Measurements from ENCODE around the gene ARHGAP21.
A peak's percentile ranks its signal among the peaks of the same experiment; 100 is the strongest.
"Not testable (repeated sequence)": the region's sequence is repeated elsewhere in the genome, so short reads cannot be mapped to it uniquely, and the experiment has no call there.

The ARHGAP21 gene

DNA sequence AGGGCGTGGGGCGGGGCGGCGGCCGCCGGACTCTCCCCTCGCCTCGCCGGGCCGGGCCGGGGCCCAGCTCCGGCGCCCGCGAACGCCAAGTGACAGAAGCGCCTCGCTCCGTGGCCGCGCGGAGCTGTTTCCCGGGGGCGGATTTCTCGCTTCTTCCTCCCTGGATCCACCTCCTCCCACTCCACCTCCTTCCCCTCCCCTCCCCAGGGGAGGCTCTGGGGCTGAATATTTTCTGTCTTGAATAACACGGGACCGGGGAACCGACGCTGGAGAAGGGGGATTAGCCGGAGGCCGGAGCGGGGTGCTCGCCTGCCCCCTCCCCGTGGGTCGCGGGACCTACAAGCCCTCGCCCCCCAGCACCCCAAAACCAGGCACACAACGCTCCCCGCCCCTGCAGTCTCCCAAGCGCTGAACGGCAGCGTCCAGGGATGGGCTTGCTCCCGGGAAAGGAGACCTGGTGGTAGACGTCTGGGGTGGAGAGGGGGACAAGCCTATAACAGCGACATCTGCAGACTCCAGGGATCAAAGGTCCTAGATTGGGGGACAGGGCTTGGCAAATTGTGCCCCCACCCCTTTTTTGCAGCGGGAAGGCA is at the start of gene ARHGAP21:
Gene ARHGAP21 (minus strand): TSS at position 100 of the 593 bp plus-strand sequence. CDS start 1,988 bp downstream, outside the sequence.
- peak; percentile 80 for DNase-seq

DNA sequence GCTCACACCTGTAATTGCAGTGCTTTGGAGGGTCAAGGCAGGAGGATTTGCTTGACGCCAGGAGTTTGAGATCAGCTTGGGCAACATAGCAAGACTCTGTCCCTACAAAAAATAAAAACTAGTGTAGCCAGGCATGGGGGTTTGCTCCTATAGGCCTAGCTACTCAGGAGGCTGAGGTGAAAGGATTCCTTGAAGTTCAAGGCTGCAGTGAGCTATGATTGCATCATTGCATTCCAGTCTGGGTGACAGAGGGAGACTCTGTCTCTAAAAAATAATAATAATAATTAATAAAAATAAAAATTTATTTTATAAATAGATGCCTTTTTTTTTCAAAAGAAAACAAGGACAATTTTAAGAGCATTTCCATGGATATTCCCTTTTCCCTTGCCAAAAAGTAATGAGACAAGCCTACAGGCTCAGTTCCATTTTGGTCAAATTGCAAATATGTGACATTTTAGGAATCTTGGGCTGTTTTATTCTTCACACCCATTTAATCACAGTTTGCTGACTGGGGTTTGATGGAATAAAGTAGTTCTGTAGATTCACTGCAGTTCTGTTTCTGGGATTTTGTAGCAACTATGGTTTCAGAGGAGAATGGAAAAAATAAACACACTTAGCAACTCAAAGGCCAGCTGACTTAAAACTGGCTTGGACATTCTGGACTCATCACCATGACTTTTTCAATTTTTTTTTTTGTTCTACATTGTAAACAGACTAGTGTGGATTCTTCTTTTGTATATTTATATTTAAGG is 48.4 kb upstream of the ARHGAP21 start:
- no peak for DNase-seq

DNA sequence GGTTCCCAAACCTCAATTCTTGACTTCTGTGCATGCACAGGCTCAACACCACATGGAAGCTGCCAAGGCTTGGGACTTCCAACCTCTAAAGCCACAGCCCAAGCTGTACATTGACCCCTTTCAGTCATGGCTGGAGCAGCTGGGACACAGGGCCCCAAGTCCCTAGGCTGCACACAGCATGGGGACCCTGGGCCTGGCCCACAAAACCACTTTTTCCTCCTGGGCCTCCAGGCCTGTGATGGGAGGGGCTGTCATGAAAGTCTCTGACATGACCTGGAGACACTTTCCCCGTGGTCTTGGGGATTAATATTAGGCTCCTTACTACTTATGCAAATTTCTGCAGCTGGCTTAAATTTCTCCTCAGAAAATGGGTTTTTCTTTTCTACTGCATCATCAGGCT is 41.3 kb upstream of the ARHGAP21 start:
- not testable (repeated sequence) for DNase-seq

DNA sequence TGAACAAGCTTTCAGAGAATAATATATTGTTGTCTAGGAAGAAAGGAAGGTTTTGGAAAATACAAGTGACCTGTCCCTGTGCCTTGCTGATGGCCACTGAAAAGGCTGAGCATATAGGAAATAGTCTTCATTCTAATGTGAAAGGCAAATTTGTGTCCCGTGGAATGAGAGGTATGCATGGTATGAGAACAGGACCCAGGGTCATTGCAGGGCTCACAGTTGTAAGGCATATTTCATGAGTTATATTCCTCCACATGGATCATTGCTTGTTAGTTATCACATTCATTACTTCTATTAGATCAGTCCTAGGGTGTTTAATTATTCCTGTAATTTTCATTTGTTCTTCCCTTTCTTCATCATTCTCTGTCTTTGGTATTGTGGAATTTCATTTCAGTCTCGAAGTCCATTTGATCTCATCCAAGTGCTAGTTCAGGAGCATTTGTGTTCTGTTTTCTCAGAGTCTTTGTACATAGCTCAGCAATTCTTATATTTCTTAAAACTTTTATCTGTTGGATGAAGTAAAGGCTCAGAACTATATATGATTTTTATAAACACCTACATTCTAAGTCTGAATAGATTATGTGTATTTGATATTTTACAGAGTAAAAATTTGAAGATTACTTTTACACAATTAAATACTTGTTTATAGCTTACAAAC is 39.4 kb upstream of the ARHGAP21 start:
- DNase-seq, result no peak

DNA sequence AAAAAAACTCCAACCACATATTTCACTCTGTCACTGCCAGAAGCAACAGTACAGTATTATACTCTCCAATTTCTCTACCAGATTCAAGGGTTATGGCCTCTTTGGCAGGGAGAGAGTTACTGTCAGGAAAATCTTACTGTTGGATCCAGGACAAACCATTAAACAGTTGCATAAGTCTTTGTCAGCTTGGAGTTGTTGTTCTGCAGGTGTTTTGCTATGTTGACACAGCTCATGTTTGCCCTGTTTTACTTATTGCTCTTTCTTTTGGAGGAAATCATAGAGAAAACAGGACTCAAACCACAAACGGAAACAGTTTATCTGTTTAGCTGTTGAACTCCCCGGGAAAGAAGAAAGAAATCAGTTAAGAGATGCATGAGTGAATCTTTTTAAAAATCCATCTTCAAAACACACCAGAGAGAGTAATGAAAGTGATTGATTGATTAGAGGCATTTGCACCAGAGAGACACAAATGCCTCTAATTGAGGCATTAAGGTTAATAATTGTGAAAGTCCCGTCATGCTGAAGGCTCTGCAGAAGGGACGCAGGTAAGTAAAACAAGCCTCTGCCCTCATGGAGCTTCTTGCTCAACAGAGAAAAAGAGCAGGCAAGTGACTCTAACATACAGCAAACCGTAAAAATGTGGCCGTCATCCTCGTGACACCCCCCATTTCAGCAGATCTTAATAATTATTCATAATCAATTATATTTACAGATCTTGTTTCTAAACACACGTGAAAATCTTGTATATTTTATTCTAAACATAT is 38.7 kb upstream of the ARHGAP21 start:
- no peak for DNase-seq

DNA sequence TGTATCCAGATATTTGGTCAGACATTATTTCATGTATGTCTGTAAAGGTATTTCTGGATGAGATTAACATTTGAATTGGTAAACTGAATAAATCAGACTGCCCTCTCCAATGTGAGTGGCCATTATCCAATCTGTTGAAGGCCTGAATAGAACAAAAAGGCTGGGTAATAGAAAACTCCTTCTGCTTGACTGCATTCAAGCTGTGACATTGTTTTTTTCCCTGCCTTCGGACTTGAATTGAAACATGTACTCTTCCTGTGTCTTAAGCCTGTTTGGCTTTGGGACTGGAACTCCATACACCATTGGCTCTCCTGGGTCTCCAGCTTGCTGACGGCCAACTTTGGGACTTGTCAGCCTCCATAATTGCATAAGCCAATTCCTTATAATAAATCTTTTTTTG is 36.0 kb upstream of the ARHGAP21 start:
- DNase-seq, result no peak

DNA sequence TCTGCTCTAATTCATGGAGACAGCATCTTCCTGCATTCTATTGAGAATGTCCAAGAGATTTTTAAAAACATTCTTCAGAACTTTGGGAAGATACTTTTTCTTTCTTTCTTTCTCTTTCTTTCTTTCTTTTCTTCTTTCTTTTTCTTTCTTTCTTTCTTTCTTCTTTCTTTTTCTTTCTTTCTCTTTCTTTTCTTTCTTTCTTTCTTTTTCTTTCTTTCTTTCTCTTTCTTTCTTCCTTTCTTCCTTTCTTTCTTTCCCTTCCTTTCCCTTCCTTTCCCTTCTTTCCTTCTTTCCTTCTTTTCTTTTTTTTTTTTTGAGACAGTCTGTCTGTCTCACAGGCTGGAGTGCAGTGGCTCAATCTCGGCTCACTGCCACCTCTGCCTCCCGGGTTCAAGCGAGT is 34.6 kb upstream of the ARHGAP21 start:
- not testable (repeated sequence) for DNase-seq

DNA sequence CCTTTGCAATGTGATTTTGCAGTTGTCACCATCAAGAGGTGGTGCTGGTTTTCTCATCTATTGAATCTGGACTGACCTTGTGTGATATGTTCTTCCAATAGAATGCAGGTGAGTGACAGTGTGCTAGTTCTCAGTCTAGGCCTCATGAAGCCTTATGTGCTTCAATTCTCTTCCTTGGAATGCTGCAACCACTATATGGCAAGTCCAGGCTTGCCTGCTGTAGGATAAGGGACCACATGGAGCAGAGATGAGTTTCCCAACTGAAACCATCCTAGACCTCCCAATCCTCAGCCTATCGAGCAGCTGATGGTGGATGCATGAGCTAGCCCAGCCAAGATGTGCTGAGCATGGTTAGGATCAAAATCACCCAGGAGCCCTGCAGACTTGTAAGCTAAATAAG is 32.6 kb upstream of the ARHGAP21 start:
- DNase-seq, result no peak

DNA sequence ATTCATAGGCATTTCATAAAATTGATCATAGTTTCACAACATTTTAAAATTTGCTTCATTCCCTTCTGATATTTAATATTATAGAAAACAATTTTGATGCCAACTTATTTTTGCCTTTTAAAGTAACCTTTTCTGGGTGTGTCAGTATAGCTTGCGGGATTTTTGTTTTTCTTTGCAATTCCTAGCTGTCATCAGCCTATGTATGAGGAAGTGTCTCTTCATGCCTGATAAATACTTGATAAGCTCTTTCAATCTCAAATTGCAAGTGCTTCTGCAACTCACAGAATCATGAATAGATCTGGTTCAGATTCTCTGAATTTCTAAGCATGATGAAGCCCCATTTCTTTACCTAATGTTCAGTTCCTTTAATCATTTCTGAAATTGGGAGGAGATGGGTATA is 28.0 kb upstream of the ARHGAP21 start:
- DNase-seq, result no peak

DNA sequence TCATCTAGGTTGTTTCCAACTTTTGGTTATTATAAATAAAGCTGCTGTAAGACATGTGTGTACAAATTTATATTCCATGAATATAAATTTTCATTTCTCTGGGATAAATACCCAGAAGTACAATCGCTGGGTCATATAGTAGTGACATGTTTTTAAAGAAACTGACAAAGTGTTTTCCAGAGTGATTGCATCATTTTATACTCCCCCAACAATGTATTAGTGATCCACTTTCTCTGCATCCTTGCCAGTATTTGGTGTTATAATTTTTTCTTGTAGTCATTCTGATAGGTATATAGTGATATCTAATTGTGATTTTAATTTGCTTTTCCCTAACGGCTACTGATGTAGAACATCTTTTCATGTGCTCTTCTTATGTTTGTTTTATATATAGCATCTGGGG is 27.0 kb upstream of the ARHGAP21 start:
- no peak for DNase-seq

DNA sequence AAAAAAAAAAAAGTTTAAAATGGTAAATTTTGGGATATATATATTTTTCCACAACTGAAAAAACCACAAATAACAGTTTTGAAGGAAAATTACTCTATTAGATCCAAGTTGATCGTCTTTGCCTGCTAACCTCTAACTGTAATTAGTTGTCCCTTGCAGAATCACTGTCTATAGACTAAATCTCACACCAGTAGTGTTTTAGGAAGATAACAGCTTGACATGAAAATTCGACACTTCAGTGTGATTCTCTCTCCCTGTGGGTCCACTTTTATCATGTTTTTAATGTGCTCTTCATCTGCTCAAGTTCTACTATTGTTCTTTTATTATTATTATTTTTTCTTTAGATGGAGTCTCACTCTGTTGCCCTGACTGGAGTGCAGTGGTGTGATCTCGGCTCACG is 24.5 kb upstream of the ARHGAP21 start:
- no peak for DNase-seq

DNA sequence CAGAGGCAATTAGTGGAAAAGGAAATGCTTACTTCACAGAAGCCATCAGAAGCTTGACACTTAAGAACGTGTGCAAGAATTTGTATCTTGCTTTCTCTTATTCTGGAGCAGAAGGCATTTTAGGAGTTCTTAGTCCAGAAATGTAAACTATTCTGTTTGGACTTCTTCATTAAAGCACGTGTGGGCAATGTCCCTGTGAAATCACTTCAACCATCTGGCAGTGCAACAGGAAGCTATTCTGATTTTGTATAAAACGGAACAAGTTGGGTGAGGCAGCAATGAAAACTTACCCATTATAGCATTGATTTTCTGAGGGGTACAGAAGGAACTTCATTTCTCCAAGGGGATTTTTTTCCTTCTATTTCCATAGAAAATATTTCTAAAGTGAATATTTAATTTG is 21.3 kb upstream of the ARHGAP21 start:
- no peak for DNase-seq

DNA sequence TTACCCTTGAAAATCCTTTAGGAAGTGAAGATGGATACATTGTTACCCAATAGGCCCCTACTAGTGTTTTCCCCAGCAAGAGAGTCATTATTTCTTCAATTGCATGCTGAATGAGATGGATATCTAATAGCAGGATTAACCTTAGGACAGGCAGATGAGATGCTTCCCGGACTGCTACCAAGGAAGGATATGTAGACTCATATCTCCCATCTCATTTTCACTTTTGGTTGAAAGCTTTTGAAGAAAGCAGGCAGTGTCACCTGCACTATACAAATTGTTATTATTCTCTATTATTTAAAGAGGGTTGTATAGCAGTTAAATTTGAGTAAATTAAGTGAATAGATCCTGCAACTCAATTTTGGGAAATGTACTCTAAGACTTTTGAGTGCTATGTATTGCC is 17.0 kb upstream of the ARHGAP21 start:
- no peak for DNase-seq

DNA sequence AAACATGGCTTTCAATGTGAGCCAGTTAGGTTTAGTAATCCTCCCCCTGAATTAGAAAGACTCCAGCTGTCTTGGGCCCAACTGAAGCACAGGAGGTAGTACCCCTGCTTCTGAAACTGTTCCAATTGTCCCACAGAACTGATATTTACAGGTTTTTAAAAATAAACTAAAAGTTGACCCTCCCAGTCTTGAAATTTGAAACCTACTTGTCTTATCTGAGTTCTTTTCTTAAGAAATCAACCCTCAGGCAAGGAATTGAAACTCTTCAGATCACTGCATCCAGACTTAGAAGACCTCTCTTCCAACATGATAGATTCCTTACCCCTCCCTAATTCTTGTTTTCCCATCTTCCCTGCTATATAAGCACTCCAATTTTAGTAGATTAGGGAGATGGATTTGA is 13.3 kb upstream of the ARHGAP21 start:
- DNase-seq, result no peak

DNA sequence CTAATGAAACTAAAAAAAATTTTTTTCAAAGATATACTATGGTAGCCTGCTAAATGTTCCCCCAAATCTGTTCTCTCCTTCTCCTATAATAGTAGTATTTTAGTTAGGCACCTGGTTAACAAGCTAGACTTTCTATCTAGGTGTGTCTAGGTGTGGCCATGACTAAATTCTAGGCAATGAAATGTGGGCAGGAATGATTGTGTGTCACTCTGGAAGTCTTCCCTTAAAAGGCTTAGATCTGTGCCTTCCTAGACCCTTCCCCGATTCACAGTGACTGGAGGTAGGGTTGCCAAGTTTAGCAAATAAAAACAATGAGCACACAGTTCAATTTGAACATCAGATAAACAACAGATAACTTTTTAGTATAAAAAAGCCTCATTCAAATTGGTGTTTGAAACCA is 8.3 kb upstream of the ARHGAP21 start:
- DNase-seq, result no peak

DNA sequence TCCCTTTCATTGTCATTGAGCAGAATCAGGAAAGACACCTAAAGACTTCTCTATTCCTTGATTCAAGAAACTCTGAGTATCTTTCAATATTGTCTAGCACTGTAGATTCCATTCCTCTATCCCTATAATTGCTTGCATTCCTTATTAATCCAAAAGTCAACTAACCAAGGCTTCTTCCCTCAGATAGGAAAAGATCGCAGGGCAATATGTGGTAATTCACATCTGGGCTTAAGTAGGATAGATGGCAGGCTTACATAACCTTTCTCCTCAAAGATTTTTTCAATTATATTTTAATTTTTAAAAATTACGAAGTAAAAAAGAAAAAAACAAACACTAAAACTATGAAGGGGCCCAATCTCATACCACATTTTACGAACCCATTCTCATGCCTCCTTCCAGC is 7.1 kb upstream of the ARHGAP21 start:
- no peak for DNase-seq

DNA sequence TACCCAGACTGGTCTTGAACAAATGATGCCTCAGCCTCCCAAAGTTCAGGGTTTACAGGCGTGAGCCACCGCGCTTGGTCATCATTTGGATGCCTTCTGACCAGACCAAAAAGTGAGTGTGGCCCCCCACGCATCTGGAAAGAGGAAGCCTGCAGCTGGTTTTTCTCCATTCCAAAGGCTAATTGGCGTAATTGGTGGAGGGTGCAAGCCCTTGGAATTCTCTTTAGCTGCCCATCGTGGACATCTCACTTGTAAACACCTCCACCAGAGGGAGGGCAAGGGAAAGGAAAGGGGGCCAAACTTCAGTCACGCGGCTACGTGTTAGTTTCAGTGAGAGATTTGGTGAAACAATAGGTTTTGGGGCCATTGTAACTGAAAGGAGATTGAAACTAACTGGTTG is 4.1 kb upstream of the ARHGAP21 start:
- no peak for DNase-seq

DNA sequence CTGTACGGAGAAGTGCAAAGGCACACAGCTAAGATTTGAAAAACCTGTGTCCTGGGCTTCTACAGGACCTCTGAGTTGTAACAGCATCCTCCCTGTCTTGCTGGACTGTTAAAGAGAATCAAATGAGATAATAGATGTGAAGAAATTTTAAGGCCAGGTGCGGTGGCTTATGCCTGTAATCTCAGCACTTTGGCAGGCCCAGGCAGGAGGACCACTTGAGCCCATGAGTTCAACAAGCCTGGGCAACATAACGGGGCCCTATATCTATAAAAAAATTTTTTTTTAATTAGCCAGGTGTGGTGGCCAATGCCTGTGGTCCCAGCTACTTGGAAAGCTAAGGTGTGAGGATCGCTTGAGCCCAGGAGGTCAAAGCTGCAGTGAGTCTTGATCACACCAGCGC is 2.9 kb upstream of the ARHGAP21 start:
- DNase-seq, result no peak

DNA sequence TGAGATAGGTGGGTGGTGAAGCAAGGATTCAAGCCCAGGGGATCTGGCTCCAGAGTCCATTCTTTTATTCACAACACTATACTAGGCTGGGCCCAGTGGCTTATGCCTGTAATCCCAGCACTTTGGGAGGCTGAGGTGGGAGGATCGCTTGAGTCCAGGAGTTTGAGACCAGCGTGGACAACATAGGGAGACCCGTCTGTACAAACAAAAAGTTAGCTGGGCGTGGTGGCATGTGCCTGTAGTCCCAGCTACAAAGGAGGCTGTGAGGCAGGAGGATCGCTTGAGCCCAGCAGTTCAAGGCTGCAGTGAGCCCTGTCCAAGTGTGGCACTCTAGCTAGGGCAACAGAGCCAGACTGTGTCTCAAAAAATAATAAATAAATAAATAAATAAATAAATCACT is 2.3 kb upstream of the ARHGAP21 start:
- DNase-seq, result not testable (repeated sequence)

DNA sequence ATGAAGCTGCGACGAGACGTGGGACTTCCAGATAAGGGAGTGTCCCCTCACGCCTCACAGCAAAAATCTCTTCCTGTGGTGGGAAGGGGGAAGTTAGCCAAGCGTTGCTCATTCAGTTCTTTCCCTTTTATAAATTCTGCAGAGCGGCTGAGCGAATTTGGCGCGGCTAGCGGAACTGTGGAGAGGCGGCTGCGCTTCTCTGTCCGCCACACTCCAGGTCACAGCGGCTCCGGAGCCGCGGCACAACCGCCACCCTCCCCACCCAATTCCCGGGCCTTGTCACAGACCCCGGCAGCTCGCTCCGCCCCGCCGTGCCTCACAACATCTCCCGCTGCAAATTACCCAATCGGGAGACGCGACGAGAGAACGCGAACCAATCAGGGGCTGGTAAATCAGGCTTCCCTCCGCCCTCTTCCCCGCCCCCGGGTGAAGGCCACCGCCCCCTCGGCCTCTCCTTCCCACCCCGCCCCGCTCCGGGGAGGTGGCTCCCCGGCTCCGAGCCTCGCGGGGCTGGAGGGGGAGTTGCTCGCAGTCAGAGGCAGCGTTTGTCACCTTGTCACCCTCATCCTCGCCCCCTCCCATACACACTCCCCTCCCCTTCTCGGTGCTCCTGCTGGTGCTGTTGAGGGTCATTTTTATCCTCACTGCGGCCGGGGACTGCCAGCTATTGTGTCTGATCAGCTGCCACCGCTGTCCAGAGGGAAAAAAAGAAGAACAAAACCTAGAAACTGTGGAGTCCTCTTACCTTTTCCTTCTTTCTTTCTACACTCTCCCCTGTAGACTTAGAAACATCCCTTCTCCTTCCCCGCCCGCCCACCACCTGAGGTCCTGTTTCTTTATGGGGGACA is 918 bp upstream of the ARHGAP21 start:
- DNase-seq, result peak; percentile 98

DNA sequence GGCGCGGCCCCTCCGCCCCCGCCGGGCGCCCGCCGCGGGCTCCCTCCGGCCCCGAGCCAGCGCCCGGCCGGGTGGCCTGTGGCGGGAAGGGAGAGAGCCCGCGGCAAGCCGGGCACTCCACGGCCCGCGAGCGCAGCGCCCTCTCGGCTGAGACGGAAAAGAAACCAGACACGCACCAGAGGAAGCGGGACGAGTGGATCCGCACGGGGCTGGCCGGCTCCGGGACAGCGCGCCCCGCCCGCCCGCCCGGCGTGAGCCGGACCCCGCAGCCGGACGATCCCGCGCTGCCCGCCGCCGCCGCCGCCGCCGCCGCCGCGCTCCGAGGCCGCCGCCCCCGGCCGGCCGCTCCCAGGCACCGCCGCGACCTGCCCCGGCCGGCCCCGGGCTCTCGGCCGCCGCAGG is 300 bp downstream of the ARHGAP21 start:
- DNase-seq, result peak; percentile 70

DNA sequence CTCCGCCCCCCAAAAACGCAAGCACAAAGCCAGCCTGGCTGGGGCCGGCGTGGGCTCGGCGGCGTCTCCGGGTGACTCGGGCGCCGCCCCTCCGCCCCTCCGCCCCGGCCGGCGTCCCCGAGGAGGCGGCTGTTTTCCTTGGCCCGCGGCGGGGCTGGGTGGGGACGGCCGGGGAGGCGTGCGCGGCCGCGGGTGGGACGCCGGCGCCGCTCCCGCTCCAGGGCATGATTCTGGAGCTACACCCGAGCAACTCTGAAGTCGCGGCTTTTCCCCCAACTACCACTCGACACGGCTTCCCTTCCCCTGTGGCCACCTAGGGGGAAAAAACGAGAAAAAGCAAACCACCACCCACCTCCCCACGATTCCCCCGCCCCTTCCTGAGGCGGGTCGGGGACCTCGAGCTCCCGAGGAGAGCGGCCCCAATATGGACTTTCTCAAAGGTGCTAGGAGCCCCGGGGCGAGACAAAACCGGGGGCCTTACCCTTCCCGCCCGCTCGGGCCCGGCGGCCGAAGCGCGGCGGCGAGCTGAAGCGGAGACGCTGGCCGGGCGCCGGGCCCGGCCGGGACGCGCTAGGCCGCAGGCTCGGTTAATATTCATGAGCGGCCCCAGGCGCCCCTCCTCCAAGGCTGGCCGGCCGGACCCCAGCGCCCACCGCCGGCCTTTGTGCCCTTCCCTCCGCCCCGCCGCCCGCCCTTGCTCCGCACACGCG is 856 bp downstream of the ARHGAP21 start:
- peak; percentile 79 for DNase-seq
